Adrenal gland (tissue), 12 donors: Measurements from ENCODE around the gene PNPLA1. TPM values are rescaled to one million over a fixed set of nuclear protein-coding genes. Genes with fewer than 3 reads are reported as not detected.

ENCODE experiments used
- DNase-seq, 7 donors: peaks; one replicate each; pipeline ENCODE4 v3.0.0-alpha.2; 2019 to 2020
- H3K27ac ChIP-seq, 5 donors: fragments of 200-600 bp; sonication (generic) in 4 of 5; 1 replicate in 3 of 5; 2 replicates in 2 of 5; pipeline versions ENCODE4 v1.5.1 to v1.8.0; 2016 to 2020; ENCODE audit warnings: mild to moderate bottlenecking in 1 of 5
- H3K27me3 ChIP-seq: fragments of 200-600 bp; 2 replicates; pipeline ENCODE4 v1.8.0; 2021
- H3K36me3 ChIP-seq, 2 donors: fragments of 200-600 bp; replicated peaks in 1 of 2; 1 replicate in 1 of 2; 2 replicates in 1 of 2; pipeline versions ENCODE4 v1.5.1 to v1.8.0; 2018 to 2022
- H3K4me1 ChIP-seq, 2 donors: fragments of 200-600 bp; replicated peaks in 1 of 2; 1 replicate in 1 of 2; 2 replicates in 1 of 2; pipeline versions ENCODE4 v1.5.1 to v1.8.0; 2018 to 2021
- H3K4me3 ChIP-seq, 4 donors: fragments of 200-600 bp; sonication (generic) in 3 of 4; one replicate each; pipeline ENCODE4 v1.5.1; 2016 to 2018
- H3K9me3 ChIP-seq, 3 donors: fragments of 200-600 bp; sonication (generic) in 1 of 3; replicated peaks in 1 of 3; 1 replicate in 2 of 3; 2 replicates in 1 of 3; pipeline versions ENCODE4 v1.5.1 to v1.8.0; 2016 to 2021
- CTCF ChIP-seq, 6 experiments: fragments of 450-650 bp in 4 of 6; fragments of 200-600 bp in 2 of 6; sonication (generic) in 1 of 6; IDR thresholded peaks; 1 replicate in 5 of 6; 2 replicates in 1 of 6; pipeline versions ENCODE4 v1.5.1 to v1.8.0; 2016 to 2021; ENCODE audit warnings: antibody characterized with exemption in 6 of 6, mild to moderate bottlenecking in 2 of 6, moderate library complexity in 1 of 6
- POLR2A ChIP-seq, 2 donors: fragments of 450-650 bp; IDR thresholded peaks; one replicate each; pipeline ENCODE4 v1.6.1; 2017; ENCODE audit warnings: antibody characterized with exemption in 2 of 2, mild to moderate bottlenecking in 2 of 2, moderate library complexity in 1 of 2
- WGBS, 4 donors: extraction: QIAGEN DNeasy Blood & Tissue Kit in 2 of 4; methylation state at CpG; one replicate each; pipeline versions ENCODE4 v1.1.5 to v1.1.7; 2013 to 2017; 5-methylcytosine and 5-hydroxymethylcytosine counted together
- intact Hi-C, 2 donors: fragments of 100-400 bp; cut with DNase I; formaldehyde crosslinking; loops; one replicate each; pipeline versions ENCODE4 v1.14.1 to v1.15.0; 2022 to 2023
- polyA plus RNA-seq, 3 donors: library from polyadenylated mRNA; stranded (reverse); fragments of 200-250 nt in 2 of 3; fragments of 350-450 nt in 1 of 3; fragmentation: Illumina TruSeq in 1 of 3; extraction: RNeasy Lipid Tissue Mini Kit (QIAGEN cat#74804) in 1 of 3; gene quantifications; one replicate each; pipeline ENCODE4 v1.2.3, GENCODE V29; 2013 to 2014
- total RNA-seq, 9 donors: library from RNA; depleted of rRNA in 4 of 9; stranded (reverse); fragments of >200 nt in 4 of 9; fragments of 120-200 nt in 1 of 9; fragmentation: NEBNext Ultra II Directional in 1 of 9; extraction: Animal tissue kit (Norgen Biotek cat#: 25700) in 1 of 9; gene quantifications; one replicate each; pipeline versions ENCODE4 v1.1.0 to v1.2.4, GENCODE V29; 2013 to 2023
- donor health status: healthy with polysubstance abuse.
- donor health status: Bipolar disorder and iron deficiency.
- donor health status: DM: yes; HTN: yes; CAD: no.
- donor health status: DM: no; HTN: no; CAD: no.
- donor health status: DM: no; HTN: no; CAD: no.
- donor health status: DM: yes; HTN: yes; CAD: no.

Gene PNPLA1
- total and polyA plus RNA-seq, 12 donors: 0.11 to 1.6 (median 0.29) TPM; not detected in 6

GRCh38 chr6:36235309-36235708, 34.6 kb upstream of the PNPLA1 start:
- no peaks in the 10 kb centered on the region for H3K9me3 ChIP-seq
- H3K27ac ChIP-seq: peak overlapping the region in 2 of 5 donors; percentile 30 to 58
- H3K4me1 ChIP-seq: peaks cover 0 to 7% of the 10 kb centered on the region in 2 donors
- H3K36me3 ChIP-seq: peaks cover 0 to 28% of the 10 kb centered on the region in 2 donors
- no peaks in the 10 kb centered on the region for H3K27me3 ChIP-seq
- DNase-seq: peak in 5 of 7 donors; percentile 59 to 70 (median 65)
- WGBS, 4 donors: 24 to 52% (median 31%) methylated on average over 3 of the region's 3 CpGs
- intact Hi-C loops: no loop called here
- H3K4me3 ChIP-seq: no peak overlapping the region
- TF ChIP-seq CTCF (IDR thresholded peaks at IDR 0.05): no peak
- TF ChIP-seq POLR2A (IDR thresholded peaks at IDR 0.05): no peak

- no peak for TF ChIP-seq CTCF (IDR thresholded peaks at IDR 0.05)
- no peak for TF ChIP-seq POLR2A (IDR thresholded peaks at IDR 0.05)
- H3K27me3 ChIP-seq: no peaks in the 10 kb centered on the region
- intact Hi-C loops: no loop called here
- no peaks in the 10 kb centered on the region for H3K9me3 ChIP-seq
- peaks cover 0 to 7% of the 10 kb centered on the region in 2 donors for H3K4me1 ChIP-seq
- H3K36me3 ChIP-seq: peaks cover 0 to 22% of the 10 kb centered on the region in 2 donors
- H3K4me3 ChIP-seq: no peak overlapping the region
- WGBS, 4 donors: 92 to 97% (median 95%) methylated on average over 17 of the region's 17 CpGs
- no peak for DNase-seq
- H3K27ac ChIP-seq: peak overlapping the region in 1 of 5 donors; percentile 58
These were observed 34.0 kb upstream of the PNPLA1 start for GRCh38 chr6:36235862-36236261.

GRCh38 chr6:36239774-36240173, 30.1 kb upstream of the PNPLA1 start:
- H3K4me1 ChIP-seq: peaks cover 0 to 7% of the 10 kb centered on the region in 2 donors
- intact Hi-C loops: no loop called here
- H3K4me3 ChIP-seq: no peak overlapping the region
- WGBS, 4 donors: 43 to 50% (median 46%) methylated on average over 4 to 5 of the region's 5 CpGs
- TF ChIP-seq POLR2A (IDR thresholded peaks at IDR 0.05) (no peak), CTCF (IDR thresholded peaks at IDR 0.05) (no peak)
- H3K9me3 ChIP-seq: no peaks in the 10 kb centered on the region
- H3K27me3 ChIP-seq: no peaks in the 10 kb centered on the region
- DNase-seq: peak in 1 of 7 donors; percentile 39
- peak overlapping the region in 1 of 5 donors; percentile 58 for H3K27ac ChIP-seq
- no peaks in the 10 kb centered on the region for H3K36me3 ChIP-seq

- no peak for TF ChIP-seq POLR2A (IDR thresholded peaks at IDR 0.05)
- TF ChIP-seq CTCF (IDR thresholded peaks at IDR 0.05): no peak
- DNase-seq: no peak
- no peaks in the 10 kb centered on the region for H3K36me3 ChIP-seq
- intact Hi-C loops: no loop called here
- no peak overlapping the region for H3K4me3 ChIP-seq
- H3K27me3 ChIP-seq: no peaks in the 10 kb centered on the region
- no peak overlapping the region for H3K27ac ChIP-seq
- H3K9me3 ChIP-seq: no peaks in the 10 kb centered on the region
- peaks cover 0 to 17% of the 10 kb centered on the region in 2 donors for H3K4me1 ChIP-seq
- 50 to 64% (median 55%) methylated on average over 10 of the region's 10 CpGs for whole genome bisulfite sequencing, 4 donors
These were observed 28.1 kb upstream of the PNPLA1 start for GRCh38 chr6:36241728-36242127.
